SK-N-SH (cell line): Measurements from ENCODE around the gene C16orf87. TPM values are rescaled to one million over a fixed set of nuclear protein-coding genes. Genes with fewer than 3 reads are reported as not detected.

Experiments used
- CTCF ChIA-PET: fragments of 300-600, 350-600 bp; formaldehyde crosslinking; extraction: SDS; loops from one replicate; lab custom pipeline; 2021; lab: Yijun Ruan, JAX
- POLR2A ChIA-PET: fragments of 350-600 bp; sonication (Branson Sonifier 250); formaldehyde crosslinking; extraction: SDS; loops from one replicate; lab custom pipeline; 2020; ENCODE audit warnings: antibody characterized with exemption, inconsistent platforms; lab: Yijun Ruan, JAX
- DNase-seq: peaks from one replicate; pipeline ENCODE4 v3.0.0; 2012
- H2AFZ ChIP-seq: fragments of 200-600 bp; sonication (generic); 2 replicates; pipeline ENCODE4 v1.8.1; 2016; ENCODE audit warnings: antibody characterized with exemption, mild to moderate bottlenecking, low read depth
- H3F3A ChIP-seq: fragments of 200-600 bp; sonication (generic); replicated peaks from 2 replicates; pipeline ENCODE3; 2016; ENCODE audit warnings: antibody characterized with exemption, mild to moderate bottlenecking; ENCODE audit not compliant: insufficient read depth
- H3K27ac ChIP-seq, 2 experiments: fragments of 200-500 bp in 1 of 2; fragments of 200-600 bp in 1 of 2; sonication (Bioruptor generic) in 1 of 2; sonication (generic), shearing (Covaris generic) in 1 of 2; 2 replicates each; pipeline versions ENCODE4 v1.5.1 to v1.6.1; 2014 to 2016; ENCODE audit warnings: low read depth in 2 of 2, inconsistent platforms in 1 of 2, low read length in 1 of 2, mild to moderate bottlenecking in 1 of 2, mixed read lengths in 1 of 2
- H3K27me3 ChIP-seq: fragments of 200-600 bp; sonication (generic), shearing (Covaris generic); 2 replicates; pipeline ENCODE4 v1.6.1; 2016; ENCODE audit warnings: mixed run types; ENCODE audit not compliant: insufficient read depth
- H3K36me3 ChIP-seq, 2 experiments: fragments of 200-500 bp in 1 of 2; fragments of 200-600 bp in 1 of 2; sonication (Bioruptor generic) in 1 of 2; sonication (generic) in 1 of 2; replicated peaks in 1 of 2; 2 replicates each; pipeline versions ENCODE3 to v1.5.1; 2014 to 2016; ENCODE audit warnings: low read length in 1 of 2, mild to moderate bottlenecking in 1 of 2; ENCODE audit not compliant: insufficient read depth in 2 of 2, control insufficient read depth in 1 of 2
- H3K4me1 ChIP-seq, 2 experiments: fragments of 200-500 bp in 1 of 2; fragments of 200-600 bp in 1 of 2; sonication (Bioruptor generic) in 1 of 2; sonication (generic), shearing (Covaris generic) in 1 of 2; 2 replicates each; pipeline versions ENCODE4 v1.5.1 to v1.6.1; 2014 to 2016; ENCODE audit warnings: low read depth in 1 of 2, low read length in 1 of 2, mixed run types in 1 of 2; ENCODE audit not compliant: insufficient read depth in 2 of 2, control insufficient read depth in 1 of 2
- H3K4me2 ChIP-seq: fragments of 200-600 bp; sonication (generic), shearing (Covaris generic); 2 replicates; pipeline ENCODE4 v1.6.1; 2017; ENCODE audit warnings: mixed run types
- H3K4me3 ChIP-seq, 2 experiments: fragments of 200-500 bp in 1 of 2; fragments of 200-600 bp in 1 of 2; sonication (Bioruptor generic) in 1 of 2; sonication (generic), shearing (Covaris generic) in 1 of 2; 2 replicates each; pipeline versions ENCODE4 v1.5.1 to v1.8.1; 2014 to 2016; ENCODE audit warnings: low read depth in 2 of 2, inconsistent platforms in 1 of 2, low read length in 1 of 2, mild to moderate bottlenecking in 1 of 2, mixed read lengths in 1 of 2, moderate library complexity in 1 of 2
- H3K79me2 ChIP-seq: fragments of 200-600 bp; sonication (generic); 2 replicates; pipeline ENCODE4 v1.8.1; 2017; ENCODE audit warnings: mild to moderate bottlenecking; ENCODE audit not compliant: insufficient read depth
- H3K9ac ChIP-seq: fragments of 200-600 bp; sonication (generic); 2 replicates; pipeline ENCODE4 v1.6.1; 2017; ENCODE audit warnings: mixed run types
- H3K9me2 ChIP-seq: fragments of 200-600 bp; sonication (generic); 2 replicates; pipeline ENCODE4 v1.6.1; 2017; ENCODE audit warnings: mixed run types
- H3K9me3 ChIP-seq: fragments of 200-600 bp; sonication (generic); 2 replicates; pipeline ENCODE4 v1.6.1; 2017; ENCODE audit warnings: mixed run types, mild to moderate bottlenecking, moderate library complexity
- H4K20me1 ChIP-seq: fragments of 200-600 bp; sonication (generic); 2 replicates; pipeline ENCODE4 v1.6.1; 2017; ENCODE audit warnings: mild to moderate bottlenecking, mixed run types; ENCODE audit not compliant: insufficient read depth
- ELF1 ChIP-seq: IDR thresholded peaks from 2 replicates; pipeline ENCODE4 v1.4.0; 2012
- EP300 ChIP-seq, 2 experiments: IDR thresholded peaks; 2 replicates each; pipeline versions ENCODE4 v1.4.0 to v1.6.1; 2012; ENCODE audit warnings: borderline replicate concordance in 1 of 2, low read depth in 1 of 2, low read length in 1 of 2
- FOSL2 ChIP-seq: IDR thresholded peaks from 2 replicates; pipeline ENCODE4 v1.4.0; 2012; ENCODE audit warnings: low read depth, mild to moderate bottlenecking, moderate library complexity, borderline replicate concordance
- FOXM1 ChIP-seq: IDR thresholded peaks from 2 replicates; pipeline ENCODE4 v1.4.0; 2012; ENCODE audit warnings: low read depth, mild to moderate bottlenecking
- JUND ChIP-seq: IDR thresholded peaks from 2 replicates; pipeline ENCODE4 v1.4.0; 2012
- MEF2A ChIP-seq: IDR thresholded peaks from 2 replicates; pipeline ENCODE4 v1.4.0; 2012; ENCODE audit warnings: low read depth, borderline replicate concordance
- POLR2AphosphoS5 ChIP-seq: IDR thresholded peaks from 2 replicates; pipeline ENCODE4 v1.6.1; 2012; ENCODE audit warnings: low read depth, low read length
- RCOR1 ChIP-seq: fragments of 150-350 bp; IDR thresholded peaks from 2 replicates; pipeline ENCODE4 v1.6.1; 2017; ENCODE audit warnings: antibody characterized with exemption, low read length
- TEAD4 ChIP-seq: IDR thresholded peaks from 2 replicates; pipeline ENCODE4 v1.4.0; 2012; ENCODE audit warnings: mild to moderate bottlenecking, borderline replicate concordance; ENCODE audit not compliant: insufficient read depth
- YY1 ChIP-seq: IDR thresholded peaks from 2 replicates; pipeline ENCODE4 v1.4.0; 2012; ENCODE audit warnings: low read depth, mild to moderate bottlenecking
- WGBS: methylation state at CpG from one replicate; pipeline ENCODE4 v1.1.6; 2017; ENCODE audit warnings: low lambda C conversion rate; 5-methylcytosine and 5-hydroxymethylcytosine counted together
- polyA plus RNA-seq, 3 experiments: library from polyadenylated mRNA; depleted of rRNA; stranded (reverse); fragments of >200 nt; gene quantifications; 2 replicates each; pipeline ENCODE4 v1.2.3, GENCODE V29; 2012
- TF ChIP-seq, protein P1 (sequence below): fragments of 150-350 bp; IDR thresholded peaks from 2 replicates; pipeline ENCODE4 v1.6.1; 2016; ENCODE audit warnings: mild to moderate bottlenecking, low read depth, low read length
- TF ChIP-seq, protein P2 (sequence below): fragments of 200-600 bp; sonication (generic); IDR thresholded peaks from 2 replicates; pipeline ENCODE4 v1.6.1; 2017; ENCODE audit warnings: antibody characterized with exemption, mild to moderate bottlenecking, moderate library complexity
- TF ChIP-seq, protein P3 (sequence below): IDR thresholded peaks from 2 replicates; pipeline ENCODE4 v1.6.1; 2012; ENCODE audit warnings: mild to moderate bottlenecking, low read depth, low read length, moderate library complexity

C16orf87 gene
- polyA plus RNA-seq, 1 of the 3 experiments (the other 2 are of a cell fraction): 3.5 TPM

DNA sequence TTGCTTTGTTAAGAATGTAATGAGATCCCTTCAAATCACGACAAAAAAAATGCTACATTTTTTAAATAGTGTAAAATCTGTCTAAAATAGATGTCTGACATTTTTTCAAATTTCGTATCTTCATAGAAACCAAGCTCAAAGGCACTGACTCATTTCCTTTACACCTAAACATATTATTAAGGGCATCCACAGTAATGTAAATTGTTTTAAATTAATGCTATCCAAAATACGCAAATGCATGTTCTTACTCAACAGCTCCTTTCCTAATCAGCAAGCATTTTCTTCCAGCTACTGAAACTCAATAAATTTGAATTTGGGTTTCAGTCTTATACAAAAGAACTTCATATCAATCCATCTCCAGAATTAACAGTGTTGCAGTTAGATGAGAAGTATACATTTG is 4.3 kb downstream of the C16orf87 start:
- POLR2A ChIA-PET: no interaction called here
- no peak for DNase-seq
- 64% methylated on average over 3 of the region's 3 CpGs for WGBS
- H3K9me2 ChIP-seq: no peaks in the 10 kb centered on the region; the same call in 1 of the 2 replicates
- H3K9me3 ChIP-seq: no peaks in the 10 kb centered on the region
- no peak overlapping the region for H3K27ac ChIP-seq
- no peak overlapping the region for H2AFZ ChIP-seq
- peaks cover 3 to 10% of the 10 kb centered on the region in 2 experiments; a peak in 3 of 4 replicates for H3K4me1 ChIP-seq
- TF ChIP-seq, protein P1, sequence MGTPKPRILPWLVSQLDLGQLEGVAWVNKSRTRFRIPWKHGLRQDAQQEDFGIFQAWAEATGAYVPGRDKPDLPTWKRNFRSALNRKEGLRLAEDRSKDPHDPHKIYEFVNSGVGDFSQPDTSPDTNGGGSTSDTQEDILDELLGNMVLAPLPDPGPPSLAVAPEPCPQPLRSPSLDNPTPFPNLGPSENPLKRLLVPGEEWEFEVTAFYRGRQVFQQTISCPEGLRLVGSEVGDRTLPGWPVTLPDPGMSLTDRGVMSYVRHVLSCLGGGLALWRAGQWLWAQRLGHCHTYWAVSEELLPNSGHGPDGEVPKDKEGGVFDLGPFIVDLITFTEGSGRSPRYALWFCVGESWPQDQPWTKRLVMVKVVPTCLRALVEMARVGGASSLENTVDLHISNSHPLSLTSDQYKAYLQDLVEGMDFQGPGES: no peak
- TF ChIP-seq ELF1 (no peak), FOXM1 (no peak), MEF2A (no peak), JUND (no peak), YY1 (no peak), EP300 (IDR thresholded peaks at IDR 0.05; ENCODE audit: borderline replicate concordance in 1 of 2, low read depth in 1 of 2, low read length in 1 of 2) (no peak), TEAD4 (no peak), POLR2AphosphoS5 (no peak), RCOR1 (no peak), FOSL2 (no peak)
- TF ChIP-seq, protein P2, sequence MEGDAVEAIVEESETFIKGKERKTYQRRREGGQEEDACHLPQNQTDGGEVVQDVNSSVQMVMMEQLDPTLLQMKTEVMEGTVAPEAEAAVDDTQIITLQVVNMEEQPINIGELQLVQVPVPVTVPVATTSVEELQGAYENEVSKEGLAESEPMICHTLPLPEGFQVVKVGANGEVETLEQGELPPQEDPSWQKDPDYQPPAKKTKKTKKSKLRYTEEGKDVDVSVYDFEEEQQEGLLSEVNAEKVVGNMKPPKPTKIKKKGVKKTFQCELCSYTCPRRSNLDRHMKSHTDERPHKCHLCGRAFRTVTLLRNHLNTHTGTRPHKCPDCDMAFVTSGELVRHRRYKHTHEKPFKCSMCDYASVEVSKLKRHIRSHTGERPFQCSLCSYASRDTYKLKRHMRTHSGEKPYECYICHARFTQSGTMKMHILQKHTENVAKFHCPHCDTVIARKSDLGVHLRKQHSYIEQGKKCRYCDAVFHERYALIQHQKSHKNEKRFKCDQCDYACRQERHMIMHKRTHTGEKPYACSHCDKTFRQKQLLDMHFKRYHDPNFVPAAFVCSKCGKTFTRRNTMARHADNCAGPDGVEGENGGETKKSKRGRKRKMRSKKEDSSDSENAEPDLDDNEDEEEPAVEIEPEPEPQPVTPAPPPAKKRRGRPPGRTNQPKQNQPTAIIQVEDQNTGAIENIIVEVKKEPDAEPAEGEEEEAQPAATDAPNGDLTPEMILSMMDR: no peak
- TF ChIP-seq, protein P3, sequence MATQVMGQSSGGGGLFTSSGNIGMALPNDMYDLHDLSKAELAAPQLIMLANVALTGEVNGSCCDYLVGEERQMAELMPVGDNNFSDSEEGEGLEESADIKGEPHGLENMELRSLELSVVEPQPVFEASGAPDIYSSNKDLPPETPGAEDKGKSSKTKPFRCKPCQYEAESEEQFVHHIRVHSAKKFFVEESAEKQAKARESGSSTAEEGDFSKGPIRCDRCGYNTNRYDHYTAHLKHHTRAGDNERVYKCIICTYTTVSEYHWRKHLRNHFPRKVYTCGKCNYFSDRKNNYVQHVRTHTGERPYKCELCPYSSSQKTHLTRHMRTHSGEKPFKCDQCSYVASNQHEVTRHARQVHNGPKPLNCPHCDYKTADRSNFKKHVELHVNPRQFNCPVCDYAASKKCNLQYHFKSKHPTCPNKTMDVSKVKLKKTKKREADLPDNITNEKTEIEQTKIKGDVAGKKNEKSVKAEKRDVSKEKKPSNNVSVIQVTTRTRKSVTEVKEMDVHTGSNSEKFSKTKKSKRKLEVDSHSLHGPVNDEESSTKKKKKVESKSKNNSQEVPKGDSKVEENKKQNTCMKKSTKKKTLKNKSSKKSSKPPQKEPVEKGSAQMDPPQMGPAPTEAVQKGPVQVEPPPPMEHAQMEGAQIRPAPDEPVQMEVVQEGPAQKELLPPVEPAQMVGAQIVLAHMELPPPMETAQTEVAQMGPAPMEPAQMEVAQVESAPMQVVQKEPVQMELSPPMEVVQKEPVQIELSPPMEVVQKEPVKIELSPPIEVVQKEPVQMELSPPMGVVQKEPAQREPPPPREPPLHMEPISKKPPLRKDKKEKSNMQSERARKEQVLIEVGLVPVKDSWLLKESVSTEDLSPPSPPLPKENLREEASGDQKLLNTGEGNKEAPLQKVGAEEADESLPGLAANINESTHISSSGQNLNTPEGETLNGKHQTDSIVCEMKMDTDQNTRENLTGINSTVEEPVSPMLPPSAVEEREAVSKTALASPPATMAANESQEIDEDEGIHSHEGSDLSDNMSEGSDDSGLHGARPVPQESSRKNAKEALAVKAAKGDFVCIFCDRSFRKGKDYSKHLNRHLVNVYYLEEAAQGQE: no peak
- no peaks in the 10 kb centered on the region for H3K27me3 ChIP-seq
- H3F3A ChIP-seq: peaks cover 25% of the 10 kb centered on the region
- peaks cover 4 to 15% of the 10 kb centered on the region in 2 experiments for H3K36me3 ChIP-seq
- H3K4me3 ChIP-seq: no peak overlapping the region
- H3K9ac ChIP-seq: no peak overlapping the region
- H3K79me2 ChIP-seq: peaks cover 82% of the 10 kb centered on the region
- CTCF ChIA-PET: interaction anchor here (1.0 to 1.3 kb wide), 3 partner anchors 25 to 153 kb away, joined by 5 to 6 read pairs (median 5); no protein-coding TSS in a partner anchor
- H4K20me1 ChIP-seq: no peaks in the 10 kb centered on the region
- H3K4me2 ChIP-seq: no peak overlapping the region
